Fibroblast of skin of right biceps (primary cell): ENCODE measurements around the gene CDH18.
"Not testable (repeated sequence)": the region's sequence is repeated elsewhere in the genome, so short reads cannot be mapped to it uniquely, and the experiment has no call there.

Experiments used
- DNase-seq: peaks from one replicate; pipeline ENCODE4 v3.0.0-alpha.2; 2013

The CDH18 gene

DNA sequence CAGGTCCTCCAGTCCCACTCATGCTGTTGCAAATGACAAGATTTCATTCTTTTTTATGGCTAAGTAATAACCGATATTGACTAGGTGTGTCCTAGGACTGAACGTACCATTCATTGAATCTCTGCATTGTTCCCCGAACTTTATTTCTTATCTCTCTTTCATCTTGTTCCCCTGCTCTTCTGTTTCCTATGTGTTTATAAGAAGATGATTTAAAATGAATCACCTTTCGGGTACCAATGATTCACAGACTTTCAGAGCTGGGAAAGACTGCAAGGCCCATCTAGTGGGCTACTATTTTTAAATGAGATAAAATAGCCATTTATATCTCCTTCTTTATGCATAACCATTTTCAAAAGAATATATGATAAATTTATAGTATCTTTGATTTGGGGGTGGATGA lies 133.0 kb downstream of the CDH18 start:
- peak; percentile 62 for DNase-seq

GRCh38 chr5:19853616-19854240 lies 134.3 kb downstream of the CDH18 start:
- DNase-seq, result peak; percentile 94

DNA sequence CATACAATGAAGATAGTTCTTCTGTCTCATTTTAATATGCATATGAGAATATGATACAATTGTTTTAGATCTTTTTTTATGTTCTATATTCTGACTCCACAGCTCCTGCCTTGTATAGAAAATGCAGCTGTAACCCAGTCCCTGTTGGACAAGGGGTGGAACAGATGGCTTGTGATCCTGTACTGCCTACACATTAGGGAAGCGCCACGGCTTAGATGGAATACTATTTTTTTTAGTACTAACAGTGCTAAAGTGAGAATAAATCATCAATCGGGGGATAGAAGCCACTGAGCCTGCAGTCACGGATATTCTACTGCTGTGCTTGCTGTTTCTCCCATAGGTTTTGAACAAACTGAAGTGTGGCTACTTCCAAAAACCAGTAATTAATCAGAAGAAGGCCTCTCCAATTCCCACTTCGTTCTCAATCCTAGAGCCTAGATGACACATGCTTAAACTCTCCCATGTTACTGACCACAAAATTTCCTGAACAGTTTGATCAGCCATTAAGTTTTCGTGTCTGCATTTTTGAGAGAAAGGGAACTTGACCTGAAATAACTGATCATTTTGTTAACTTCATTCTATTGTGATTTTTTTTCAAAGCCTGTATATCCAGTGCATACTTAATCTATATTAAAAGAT lies 150.3 kb downstream of the CDH18 start:
- DNase-seq, result peak; percentile 87

GRCh38 chr5:19835442-19835841 lies 152.6 kb downstream of the CDH18 start:
- no peak for DNase-seq

DNA sequence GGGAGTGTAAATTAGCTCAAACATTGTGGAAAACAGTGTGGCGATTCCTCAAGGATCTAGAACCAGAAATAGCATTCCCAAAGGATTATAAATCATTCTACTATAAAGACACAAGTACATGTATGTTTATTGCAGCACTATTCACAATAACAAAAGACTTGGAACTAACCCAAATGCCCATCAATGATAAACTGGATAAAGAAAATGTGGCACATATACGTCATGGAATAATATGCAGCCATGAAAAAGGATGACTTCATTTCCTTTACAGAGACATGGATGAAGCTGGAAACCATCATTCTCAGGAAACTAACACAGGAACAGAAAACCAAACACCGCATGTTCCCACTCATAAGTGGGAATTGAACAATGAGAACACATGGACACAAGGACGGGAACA lies 175.3 kb downstream of the CDH18 start:
- DNase-seq, result not testable (repeated sequence)

- no peak for DNase-seq
Measured at GRCh38 chr5:19806756-19807155, 181.2 kb downstream of the CDH18 start.

- no peak for DNase-seq
Measured at GRCh38 chr5:19802686-19803085, 185.3 kb downstream of the CDH18 start.

DNA sequence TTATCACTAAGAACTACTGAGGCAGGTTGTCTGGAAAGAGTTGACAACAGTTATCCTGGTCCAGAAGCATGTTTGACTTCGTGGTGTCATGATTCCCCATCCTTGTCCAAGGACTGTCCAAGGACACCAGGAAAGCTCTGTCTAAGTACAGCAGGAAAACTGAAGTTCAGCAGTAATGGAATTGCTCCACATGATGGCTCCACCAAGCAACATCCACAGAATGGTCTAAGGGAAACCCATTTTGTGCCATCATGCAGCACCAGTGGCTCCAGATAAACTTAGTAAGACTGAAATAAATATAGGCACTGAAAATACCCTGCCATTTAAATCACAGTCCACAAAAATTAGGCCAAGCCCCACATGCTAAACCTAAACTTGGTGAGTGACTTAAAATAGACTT lies 192.8 kb downstream of the CDH18 start:
- peak; percentile 31 for DNase-seq

DNA sequence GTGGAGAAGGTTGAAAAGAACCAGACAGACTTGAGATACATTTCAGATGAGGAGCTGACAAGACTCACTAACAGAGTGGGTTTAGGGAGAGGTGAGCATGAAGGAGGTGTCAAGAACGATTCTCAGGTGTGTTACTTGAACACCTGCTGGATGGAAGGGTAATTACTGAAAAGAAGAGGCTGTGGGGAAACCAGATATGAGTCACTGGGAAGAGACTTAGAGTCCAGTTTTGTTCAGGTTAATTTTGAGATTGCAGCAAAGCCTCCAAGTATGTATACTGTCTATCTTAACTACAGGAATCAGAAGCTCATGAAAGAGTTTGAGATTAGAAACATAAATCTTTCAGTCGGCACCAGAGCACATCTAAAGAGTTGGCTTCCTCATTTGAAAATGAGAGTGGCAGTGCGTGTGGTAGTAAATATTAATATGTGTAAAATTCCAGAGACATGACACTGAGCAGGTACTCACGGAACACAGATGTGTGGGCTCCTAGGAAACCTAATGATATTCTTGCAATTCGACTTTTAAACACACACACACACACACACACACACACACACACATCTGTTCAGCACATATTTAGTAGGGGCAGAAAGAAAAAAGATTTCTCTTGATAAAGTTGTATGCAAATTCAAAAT lies 197.1 kb downstream of the CDH18 start:
- DNase-seq, result no peak

DNA sequence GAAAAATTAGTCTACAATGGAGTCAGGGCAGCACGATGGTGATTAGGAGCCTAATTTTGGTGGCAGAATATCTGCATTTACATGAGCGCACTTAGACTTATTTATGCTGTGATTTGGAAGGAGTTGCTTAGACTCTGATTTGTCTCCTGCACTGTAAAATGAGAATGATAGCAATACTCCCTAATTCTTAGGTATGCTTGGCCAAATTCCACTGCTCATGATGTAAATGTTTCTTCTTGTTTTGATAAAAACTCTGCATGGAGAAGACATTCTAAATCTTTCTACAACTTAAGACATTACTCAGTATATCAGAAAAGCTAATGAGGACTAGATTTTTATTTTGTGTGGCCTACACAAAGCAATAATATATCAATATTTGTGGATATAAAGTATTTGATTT lies 205.4 kb downstream of the CDH18 start:
- DNase-seq, result peak; percentile 21

DNA sequence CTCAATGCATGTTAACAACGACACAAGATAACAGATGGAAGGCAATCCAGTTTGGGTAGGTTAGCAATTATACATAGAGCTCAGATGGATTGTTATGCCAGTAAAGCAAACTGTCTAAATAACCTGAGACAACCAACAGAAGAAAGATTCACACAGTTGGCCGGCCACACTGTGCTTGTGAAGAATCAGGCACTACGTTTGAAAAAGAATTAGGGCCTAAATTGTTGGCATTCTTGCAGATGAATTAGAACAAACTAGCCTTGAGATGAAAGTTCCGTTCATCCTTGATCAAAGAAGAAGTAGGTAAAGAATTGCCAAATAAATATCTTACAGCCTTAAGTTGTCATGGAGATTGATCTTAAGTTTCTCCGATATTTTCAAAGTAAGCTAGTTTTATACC lies 210.6 kb downstream of the CDH18 start:
- no peak for DNase-seq

DNA sequence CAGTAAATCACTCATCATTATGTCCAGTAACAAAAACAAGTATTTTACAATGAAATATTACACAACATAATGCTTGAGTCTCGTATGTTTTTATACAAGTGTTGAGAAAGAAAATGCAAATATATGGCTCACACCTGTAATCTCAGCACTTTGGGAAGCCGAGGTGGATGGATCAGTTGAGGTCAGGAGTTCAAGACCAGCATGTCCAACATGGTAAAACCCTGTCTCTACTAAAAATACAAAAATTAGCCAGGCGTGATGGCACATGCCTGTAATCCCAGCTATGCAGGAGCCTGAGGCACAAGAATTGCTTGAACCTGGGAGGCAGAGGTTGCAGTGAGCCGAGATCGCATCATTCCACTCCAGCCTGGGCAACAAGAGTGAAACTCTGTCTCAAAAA lies 211.1 kb downstream of the CDH18 start:
- not testable (repeated sequence) for DNase-seq

GRCh38 chr5:19771174-19771835 lies 216.7 kb downstream of the CDH18 start:
- peak; percentile 48 for DNase-seq

GRCh38 chr5:19770396-19770795 lies 217.6 kb downstream of the CDH18 start:
- DNase-seq, result no peak

- peak; percentile 6 for DNase-seq
Measured at GRCh38 chr5:19767987-19768386, 220.0 kb downstream of the CDH18 start.

DNA sequence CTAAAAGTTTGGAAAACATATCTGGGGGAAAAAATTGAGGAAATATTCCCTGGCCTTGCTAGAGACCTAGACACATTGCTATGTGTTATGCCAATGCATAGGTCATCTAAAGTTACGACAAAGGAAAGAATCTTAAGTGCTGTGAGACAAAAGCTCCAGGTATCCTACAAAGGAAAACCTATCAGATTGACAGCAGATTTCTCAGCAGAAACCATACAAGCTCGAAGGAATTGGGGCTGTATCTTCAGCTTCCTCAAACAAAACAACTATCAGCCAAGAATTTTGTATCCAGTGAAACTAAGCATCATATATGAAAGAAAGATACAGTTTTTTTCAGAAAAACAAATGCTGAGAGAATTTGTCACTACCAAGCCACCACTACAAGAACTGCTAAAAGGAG lies 234.4 kb downstream of the CDH18 start:
- DNase-seq, result no peak

DNA sequence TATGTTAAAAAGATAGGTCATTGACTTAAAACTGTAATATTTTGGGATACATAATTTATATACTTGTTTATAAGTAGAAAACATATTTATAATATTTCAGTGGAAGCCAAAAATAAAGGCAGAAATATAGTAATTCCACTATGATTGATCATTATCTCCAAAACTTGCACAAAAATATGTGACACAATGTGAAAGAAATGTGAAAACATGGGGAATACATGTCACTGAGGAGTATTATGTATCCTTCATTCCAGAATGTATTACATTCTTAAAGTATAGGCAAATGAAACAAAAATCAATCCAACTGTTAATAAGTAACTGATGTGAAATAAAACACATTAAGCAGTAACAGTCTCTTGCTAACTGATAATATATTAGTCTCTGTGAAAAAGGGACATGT lies 236.7 kb downstream of the CDH18 start:
- peak; percentile 13 for DNase-seq

- no peak for DNase-seq
Measured at GRCh38 chr5:19745247-19745646, 242.8 kb downstream of the CDH18 start.

- DNase-seq, result no peak
Measured at GRCh38 chr5:19739671-19740070, 248.3 kb downstream of the CDH18 start.

GRCh38 chr5:19734776-19735175 lies 253.2 kb downstream of the CDH18 start:
- DNase-seq, result no peak

DNA sequence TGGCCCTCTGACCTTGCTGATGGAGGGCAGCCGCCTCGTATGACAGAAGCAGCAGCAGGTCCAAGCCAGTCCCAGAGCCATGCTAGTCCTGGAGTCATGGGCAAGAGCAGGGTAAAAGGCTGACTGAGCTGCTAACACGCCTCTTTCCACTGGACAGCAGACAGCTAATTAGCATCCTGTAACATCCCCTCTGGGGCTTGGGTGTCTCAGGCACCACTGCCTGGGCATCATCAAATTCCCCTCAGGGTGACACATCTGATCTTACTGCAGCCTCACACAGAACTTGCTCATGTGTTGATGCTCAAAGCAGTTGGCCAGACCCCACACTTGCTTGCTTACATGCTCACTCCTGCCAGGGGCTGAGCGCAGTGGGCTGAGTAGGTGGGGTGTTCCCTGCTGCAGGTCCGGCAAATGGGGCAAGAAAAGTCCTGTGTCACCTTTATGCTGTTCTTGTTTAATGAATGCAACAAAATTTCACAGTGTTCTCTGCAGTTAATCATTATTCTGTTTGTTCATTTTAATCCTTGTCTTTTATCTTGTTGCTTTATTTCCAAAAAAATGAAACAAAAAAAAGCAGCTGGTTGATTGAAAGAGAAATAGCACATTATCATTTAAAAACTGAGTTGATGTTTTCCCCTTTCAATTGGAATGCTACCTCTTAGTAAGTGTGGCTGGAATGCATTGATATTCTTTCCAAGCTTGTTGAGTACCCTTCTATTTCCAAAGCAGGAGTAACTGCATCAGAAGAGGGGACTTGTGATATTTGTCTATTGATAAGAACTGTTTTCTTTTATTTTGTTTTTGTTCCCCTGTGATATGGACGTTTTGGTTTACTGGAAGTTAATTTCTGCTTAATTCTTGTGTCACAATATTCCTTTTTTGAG lies 254.1 kb downstream of the CDH18 start:
- DNase-seq, result no peak

DNA sequence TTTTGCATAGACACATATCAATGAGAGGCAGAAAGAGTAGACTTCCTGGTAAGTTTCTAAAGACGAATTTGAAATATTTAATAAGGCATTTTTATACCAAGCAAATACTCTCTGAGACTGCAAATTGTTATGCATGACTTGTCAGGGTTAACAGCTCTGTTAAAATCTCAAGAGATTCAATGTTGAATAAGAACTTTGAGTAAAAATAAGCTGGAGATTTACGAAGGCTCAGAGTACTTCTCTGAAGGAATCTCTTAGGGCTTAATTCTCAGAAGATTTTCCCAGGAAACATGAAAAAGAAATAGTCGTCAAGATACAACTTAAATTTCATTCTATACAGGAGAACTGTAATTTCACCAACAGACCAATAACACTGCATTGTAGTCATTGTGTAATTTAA lies 259.4 kb downstream of the CDH18 start:
- DNase-seq, result no peak

DNA sequence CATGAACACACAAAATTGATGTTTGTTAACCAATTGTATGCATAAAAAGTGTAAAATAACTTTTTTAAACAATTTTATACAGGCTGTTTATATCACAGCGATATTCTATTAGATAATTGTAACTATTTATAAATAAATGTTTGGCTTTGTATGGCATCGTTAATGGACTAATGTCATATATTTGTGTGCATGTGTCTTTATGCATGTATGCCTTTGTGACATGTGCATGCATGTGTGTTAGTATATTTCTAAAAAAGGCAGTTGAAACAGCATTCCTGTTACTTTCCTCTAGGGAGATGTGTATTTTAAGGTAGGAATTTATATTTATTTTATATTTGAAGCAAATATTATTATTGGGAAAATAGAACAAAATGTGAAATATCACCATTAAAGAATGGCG lies 268.9 kb downstream of the CDH18 start:
- DNase-seq, result no peak
